BE2C (cell line): ENCODE results near the gene MYO1E.

Experiments
- DNase-seq: peaks from one replicate; pipeline ENCODE4 v3.0.0-alpha.2; 2020
- H3K27me3 ChIP-seq: fragments of 250-450 bp; sonication (Bioruptor Pico); 2 replicates; pipeline ENCODE4 v1.5.1; 2020; ENCODE audit warnings: mild to moderate bottlenecking
- H3K36me3 ChIP-seq: fragments of 250-450 bp; sonication (Bioruptor Pico); 2 replicates; pipeline ENCODE4 v1.5.1; 2020; ENCODE audit warnings: mild to moderate bottlenecking
- H3K4me1 ChIP-seq: fragments of 250-450 bp; sonication (Bioruptor Pico); 2 replicates; pipeline ENCODE4 v1.5.1; 2020
- H3K4me3 ChIP-seq: 2 replicates; pipeline ENCODE4 v1.5.1; 2011; ENCODE audit warnings: low read depth, low read length
- H3K9me3 ChIP-seq: fragments of 250-450 bp; sonication (Bioruptor Pico); 2 replicates; pipeline ENCODE4 v1.5.1; 2020
- CTCF ChIP-seq: IDR thresholded peaks from 2 replicates; pipeline ENCODE4 v1.5.1; 2012; ENCODE audit warnings: mild to moderate bottlenecking, low read depth, low read length

The MYO1E gene

GRCh38 chr15:59155431-59155830, 217.2 kb downstream of the MYO1E start:
- Histone ChIP-seq H3K36me3 (no peaks in the 10 kb centered on the region), H3K9me3 (no peaks in the 10 kb centered on the region), H3K4me1 (no peaks in the 10 kb centered on the region), H3K27me3 (no peaks in the 10 kb centered on the region), H3K4me3 (no peak overlapping the region)
- no peak for DNase-seq
- no peak for TF ChIP-seq CTCF

GRCh38 chr15:59154243-59154642, 218.4 kb downstream of the MYO1E start:
- Histone ChIP-seq H3K36me3 (no peaks in the 10 kb centered on the region), H3K4me3 (no peak overlapping the region), H3K27me3 (no peaks in the 10 kb centered on the region), H3K9me3 (no peaks in the 10 kb centered on the region), H3K4me1 (no peaks in the 10 kb centered on the region)
- DNase-seq, result no peak
- TF ChIP-seq CTCF, result no peak

GRCh38 chr15:59153466-59153865, 219.2 kb downstream of the MYO1E start:
- Histone ChIP-seq H3K9me3 (no peaks in the 10 kb centered on the region), H3K4me1 (no peaks in the 10 kb centered on the region), H3K36me3 (no peaks in the 10 kb centered on the region), H3K27me3 (no peaks in the 10 kb centered on the region), H3K4me3 (no peak overlapping the region)
- no peak for TF ChIP-seq CTCF
- no peak for DNase-seq

- H3K27me3 ChIP-seq, result no peaks in the 10 kb centered on the region
- TF ChIP-seq CTCF, result no peak
- no peak for DNase-seq
- no peak overlapping the region for H3K4me3 ChIP-seq
- H3K4me1 ChIP-seq, result no peaks in the 10 kb centered on the region
- H3K36me3 ChIP-seq, result no peaks in the 10 kb centered on the region
- H3K9me3 ChIP-seq, result no peaks in the 10 kb centered on the region
These were observed 219.8 kb downstream of the MYO1E start for GRCh38 chr15:59152694-59153450.

- no peaks in the 10 kb centered on the region for H3K36me3 ChIP-seq
- H3K4me3 ChIP-seq, result no peak overlapping the region
- no peak for TF ChIP-seq CTCF
These were observed 222.5 kb downstream of the MYO1E start for GRCh38 chr15:59150185-59150584.

GRCh38 chr15:59148153-59148833, 224.4 kb downstream of the MYO1E start:
- Histone ChIP-seq H3K4me1 (no peaks in the 10 kb centered on the region), H3K36me3 (no peaks in the 10 kb centered on the region), H3K4me3 (no peak overlapping the region), H3K9me3 (no peaks in the 10 kb centered on the region), H3K27me3 (no peaks in the 10 kb centered on the region)
- no peak for DNase-seq
- no peak for TF ChIP-seq CTCF

More at GRCh38 chr15:59150185-59150584, 222.5 kb downstream of the MYO1E start:
- Histone ChIP-seq H3K4me1 (no peaks in the 10 kb centered on the region), H3K27me3 (no peaks in the 10 kb centered on the region), H3K9me3 (no peaks in the 10 kb centered on the region)
- no peak for DNase-seq
